Lung (tissue), 12 donors: ENCODE data around the gene ADPRS. TPM values are rescaled to one million over a fixed set of nuclear protein-coding genes. Genes with fewer than 3 reads are reported as not detected.

Experiments
- ATAC-seq: fragments of 200-7000 bp; cut with Tn5 transposase; one replicate; pipeline ENCODE4 v1.9.1; 2020; ENCODE audit warnings: moderate number of reproducible peaks; ENCODE audit not compliant: insufficient read depth, low FRiP score
- DNase-seq, 3 donors: peaks; one replicate each; pipeline ENCODE4 v3.0.0-alpha.2; 2013 to 2017
- H3K27ac ChIP-seq, 2 donors: one replicate each; pipeline ENCODE4 v1.5.1; 2013; ENCODE audit warnings: mild to moderate bottlenecking in 2 of 2, moderate library complexity in 2 of 2, control low read depth in 1 of 2, inconsistent platforms in 1 of 2, low read depth in 1 of 2, low read length in 1 of 2
- H3K27me3 ChIP-seq, 3 donors: one replicate each; pipeline ENCODE4 v1.5.1; 2013; ENCODE audit warnings: low read length in 2 of 3; ENCODE audit not compliant: control insufficient read depth in 3 of 3, insufficient read depth in 3 of 3
- H3K36me3 ChIP-seq, 4 donors: one replicate each; pipeline ENCODE4 v1.5.1; 2013; ENCODE audit warnings: low read length in 4 of 4, mild to moderate bottlenecking in 1 of 4, moderate library complexity in 1 of 4; ENCODE audit not compliant: control insufficient read depth in 4 of 4, insufficient read depth in 4 of 4
- H3K4me1 ChIP-seq, 5 donors: one replicate each; pipeline ENCODE4 v1.5.1; 2013; ENCODE audit warnings: low read length in 5 of 5, mild to moderate bottlenecking in 2 of 5, moderate library complexity in 1 of 5; ENCODE audit not compliant: control insufficient read depth in 5 of 5, insufficient read depth in 5 of 5
- H3K4me3 ChIP-seq: one replicate; pipeline ENCODE4 v1.5.1; 2013; ENCODE audit warnings: mild to moderate bottlenecking, control low read depth, moderate library complexity
- H3K9ac ChIP-seq, 2 donors: one replicate each; pipeline ENCODE4 v1.5.1; 2013; ENCODE audit warnings: low read length in 2 of 2, control low read depth in 1 of 2; ENCODE audit not compliant: insufficient read depth in 1 of 2
- H3K9me3 ChIP-seq, 4 donors: one replicate each; pipeline ENCODE4 v1.5.1; 2013; ENCODE audit warnings: low read length in 3 of 4, mild to moderate bottlenecking in 1 of 4, moderate library complexity in 1 of 4; ENCODE audit not compliant: control insufficient read depth in 4 of 4, insufficient read depth in 3 of 4
- WGBS, 2 donors: extraction: QIAGEN DNeasy Blood & Tissue Kit; methylation state at CpG; one replicate each; pipeline ENCODE4 v1.1.7; 2013; 5-methylcytosine and 5-hydroxymethylcytosine counted together
- polyA plus RNA-seq, 2 donors: library from polyadenylated mRNA; stranded (reverse); fragments of 200-250 nt; gene quantifications; one replicate each; pipeline ENCODE4 v1.2.1, GENCODE V29; 2013
- total RNA-seq, 2 donors: library from RNA; depleted of rRNA in 1 of 2; stranded (reverse); fragments of >200 nt in 1 of 2; gene quantifications; one replicate each; pipeline ENCODE4 v1.2.1, GENCODE V29; 2014 to 2021
- TF ChIP-seq, protein P1 (sequence below): IDR thresholded peaks from 2 replicates; pipeline ENCODE4 v1.5.1; 2012; ENCODE audit warnings: mild to moderate bottlenecking; ENCODE audit errors: control extremely low read depth, extremely low read depth
- donor health status: control.
- donor health status: control.
- donor health status: Bipolar disorder and iron deficiency.
- donor health status: healthy.
- donor health status: DM: yes; HTN: yes; CAD: no.

The ADPRS gene
- total and polyA plus RNA-seq, 4 donors: 22.0 to 44.3 (median 32.5) TPM

GRCh38 chr1:36053978-36054377 lies 34.7 kb upstream of the ADPRS start:
- Histone ChIP-seq H3K9ac (no peak overlapping the region), H3K36me3 (peaks cover 8 to 20% (median 11%) of the 10 kb centered on the region in 4 donors), H3K4me3 (no peak overlapping the region), H3K4me1 (no peaks in the 10 kb centered on the region), H3K9me3 (no peaks in the 10 kb centered on the region), H3K27me3 (no peaks in the 10 kb centered on the region), H3K27ac (no peak overlapping the region)
- TF ChIP-seq, protein P1, sequence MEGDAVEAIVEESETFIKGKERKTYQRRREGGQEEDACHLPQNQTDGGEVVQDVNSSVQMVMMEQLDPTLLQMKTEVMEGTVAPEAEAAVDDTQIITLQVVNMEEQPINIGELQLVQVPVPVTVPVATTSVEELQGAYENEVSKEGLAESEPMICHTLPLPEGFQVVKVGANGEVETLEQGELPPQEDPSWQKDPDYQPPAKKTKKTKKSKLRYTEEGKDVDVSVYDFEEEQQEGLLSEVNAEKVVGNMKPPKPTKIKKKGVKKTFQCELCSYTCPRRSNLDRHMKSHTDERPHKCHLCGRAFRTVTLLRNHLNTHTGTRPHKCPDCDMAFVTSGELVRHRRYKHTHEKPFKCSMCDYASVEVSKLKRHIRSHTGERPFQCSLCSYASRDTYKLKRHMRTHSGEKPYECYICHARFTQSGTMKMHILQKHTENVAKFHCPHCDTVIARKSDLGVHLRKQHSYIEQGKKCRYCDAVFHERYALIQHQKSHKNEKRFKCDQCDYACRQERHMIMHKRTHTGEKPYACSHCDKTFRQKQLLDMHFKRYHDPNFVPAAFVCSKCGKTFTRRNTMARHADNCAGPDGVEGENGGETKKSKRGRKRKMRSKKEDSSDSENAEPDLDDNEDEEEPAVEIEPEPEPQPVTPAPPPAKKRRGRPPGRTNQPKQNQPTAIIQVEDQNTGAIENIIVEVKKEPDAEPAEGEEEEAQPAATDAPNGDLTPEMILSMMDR: no peak
- ATAC-seq (no peak), DNase-seq (no peak)

DNA sequence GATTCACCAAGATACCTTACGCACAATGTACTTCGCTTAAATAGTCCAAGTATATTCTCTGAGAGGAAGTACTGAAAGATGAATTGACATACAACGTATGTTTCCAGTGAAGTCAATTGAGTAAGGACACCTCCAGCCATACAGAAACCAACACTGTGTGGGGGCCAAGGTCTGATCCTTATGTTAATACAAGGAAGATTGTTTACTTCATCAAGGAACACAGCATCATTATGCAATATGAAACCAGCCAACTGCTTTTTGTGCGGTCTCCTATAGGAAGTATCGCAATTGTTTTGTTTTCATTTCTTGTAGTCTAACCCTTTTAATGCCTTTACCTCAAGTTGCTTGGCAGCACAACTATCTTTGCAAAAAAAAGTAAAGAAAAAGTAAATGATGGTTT lies 33.0 kb upstream of the ADPRS start:
- 32 to 77% methylated on average over 5 of the region's 5 CpGs for WGBS, 2 donors
- no peak overlapping the region for H3K27ac ChIP-seq
- no peak for ATAC-seq

DNA sequence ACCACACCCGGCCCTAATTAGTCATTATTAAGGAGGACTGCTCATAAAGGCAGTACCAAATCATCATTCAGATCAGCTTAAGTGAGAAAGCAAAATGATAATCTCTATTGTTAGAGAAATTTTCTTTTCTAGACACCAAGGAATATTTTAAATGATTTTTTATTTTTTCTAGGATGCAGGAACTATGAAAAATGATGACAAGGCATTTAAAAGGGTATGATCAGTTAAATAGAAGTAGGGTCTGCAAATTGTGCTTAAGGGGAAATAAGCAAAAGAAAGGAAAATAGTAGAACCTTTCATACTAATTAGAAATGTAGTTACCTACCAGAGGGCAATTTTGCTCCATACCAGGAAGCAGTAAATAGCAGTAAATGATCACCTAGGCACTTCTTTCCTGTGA lies 26.4 kb upstream of the ADPRS start:
- Histone ChIP-seq H3K4me3 (no peak overlapping the region), H3K9me3 (no peaks in the 10 kb centered on the region), H3K36me3 (peaks cover 0 to 8% (median 4%) of the 10 kb centered on the region in 4 donors), H3K27ac (no peak overlapping the region), H3K27me3 (no peaks in the 10 kb centered on the region), H3K4me1 (no peaks in the 10 kb centered on the region), H3K9ac (no peak overlapping the region)
- TF ChIP-seq, protein P1: no peak
- DNase-seq (no peak), ATAC-seq (no peak)
- WGBS, 2 donors: 97 to 100% methylated on average over 1 of the region's 1 CpG

More for the DNA sequence above, 33.0 kb upstream of the ADPRS start:
- H3K4me3 ChIP-seq: no peak overlapping the region
- no peaks in the 10 kb centered on the region for H3K27me3 ChIP-seq
- no peak overlapping the region for H3K9ac ChIP-seq
- DNase-seq: no peak
- no peaks in the 10 kb centered on the region for H3K4me1 ChIP-seq
- TF ChIP-seq, protein P1: no peak
- H3K36me3 ChIP-seq: peaks cover 8 to 21% (median 13%) of the 10 kb centered on the region in 4 donors
- no peaks in the 10 kb centered on the region for H3K9me3 ChIP-seq

DNA sequence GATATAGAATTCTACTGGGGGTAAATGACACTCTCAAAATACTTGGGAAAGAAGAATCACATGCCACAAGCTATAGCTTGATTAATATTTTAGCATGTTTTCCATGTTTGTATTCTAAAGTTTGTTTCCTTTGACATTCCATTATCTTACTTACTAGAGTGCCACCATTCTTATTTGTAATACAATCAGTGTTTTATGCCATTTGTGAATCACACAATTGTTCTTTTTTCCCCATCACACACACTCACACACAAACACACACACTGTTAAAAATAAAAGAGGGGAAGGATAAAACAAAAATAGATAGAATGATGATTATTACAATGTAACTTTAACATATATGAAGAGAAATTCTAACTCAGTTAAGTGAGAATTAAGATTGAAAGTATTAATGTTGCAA lies 20.8 kb upstream of the ADPRS start:
- Histone ChIP-seq H3K9ac (no peak overlapping the region), H3K4me1 (no peaks in the 10 kb centered on the region), H3K36me3 (peaks cover 0 to 3% (median 0%) of the 10 kb centered on the region in 4 donors), H3K27me3 (no peaks in the 10 kb centered on the region), H3K9me3 (no peaks in the 10 kb centered on the region), H3K4me3 (no peak overlapping the region), H3K27ac (no peak overlapping the region)
- ATAC-seq (no peak), DNase-seq (no peak)
- TF ChIP-seq, protein P1: no peak
